ENCODE results near the gene LAMA3. TPM values are rescaled to one million over a fixed set of nuclear protein-coding genes. Genes with fewer than 3 reads are reported as not detected.

LAMA3 gene
- polyA plus RNA-seq, 1 of the 3 experiments (the other 2 are of a cell fraction), result 3.5 TPM

DNA sequence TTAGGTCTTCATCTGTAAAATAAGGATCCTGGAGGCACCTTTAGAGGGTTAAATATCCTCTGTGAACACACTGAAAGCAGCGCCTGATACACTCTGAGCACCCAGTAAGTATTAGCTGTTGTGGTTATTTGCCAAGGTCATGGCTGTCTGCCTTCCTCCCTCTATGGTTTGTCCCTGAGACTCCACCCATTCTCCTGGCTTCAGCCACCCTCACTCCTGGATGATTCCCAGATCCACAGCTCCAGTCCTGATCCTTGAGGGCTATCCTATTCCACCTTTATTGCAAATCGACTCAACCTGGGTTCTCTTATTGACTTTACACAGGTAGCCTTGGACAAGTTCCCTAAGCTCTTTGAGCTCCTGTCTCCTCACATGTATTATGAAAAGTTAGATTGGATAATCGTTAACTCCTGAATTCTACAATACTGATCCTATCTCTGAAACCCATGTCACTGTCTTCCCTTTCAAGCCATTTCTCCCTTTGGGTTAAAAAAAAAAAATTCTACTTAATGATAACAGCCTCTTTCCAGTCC, 162.3 kb downstream of the LAMA3 start:
- CTCF ChIA-PET, result interaction anchor here (0.5 kb wide), 1 partner anchor 55 kb away, joined by 3 read pairs; no protein-coding TSS in a partner anchor
- TF ChIP-seq FOXJ3 (CRISPR knock-in tag; IDR thresholded peaks at IDR 0.05), result no peak
- no peak for TF ChIP-seq MEF2A (IDR thresholded peaks at IDR 0.05; ENCODE audit: borderline replicate concordance, low read depth)
- no peak for TF ChIP-seq RCOR1 (IDR thresholded peaks at IDR 0.05; ENCODE audit: low read length)
- no peak for TF ChIP-seq JUND (IDR thresholded peaks at IDR 0.05)
- TF ChIP-seq SMC3 (IDR thresholded peaks at IDR 0.05; ENCODE audit: low read depth, low read length), result no peak
- TF ChIP-seq SIN3A (IDR thresholded peaks at IDR 0.05; ENCODE audit: borderline replicate concordance, low read depth, low read length), result no peak
- no peak for TF ChIP-seq ELF1 (IDR thresholded peaks at IDR 0.05)
- no peak for TF ChIP-seq RAD21 (IDR thresholded peaks at IDR 0.05; ENCODE audit: low read length)
- no peak for TF ChIP-seq NFIC (IDR thresholded peaks at IDR 0.05; ENCODE audit: borderline replicate concordance)
- TF ChIP-seq FOXM1 (IDR thresholded peaks at IDR 0.05; ENCODE audit: low read depth), result no peak
- TF ChIP-seq, protein P1, sequence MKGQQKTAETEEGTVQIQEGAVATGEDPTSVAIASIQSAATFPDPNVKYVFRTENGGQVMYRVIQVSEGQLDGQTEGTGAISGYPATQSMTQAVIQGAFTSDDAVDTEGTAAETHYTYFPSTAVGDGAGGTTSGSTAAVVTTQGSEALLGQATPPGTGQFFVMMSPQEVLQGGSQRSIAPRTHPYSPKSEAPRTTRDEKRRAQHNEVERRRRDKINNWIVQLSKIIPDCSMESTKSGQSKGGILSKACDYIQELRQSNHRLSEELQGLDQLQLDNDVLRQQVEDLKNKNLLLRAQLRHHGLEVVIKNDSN (IDR thresholded peaks at IDR 0.05; ENCODE audit: borderline replicate concordance, low read depth), result no peak
- TF ChIP-seq NRF1 (IDR thresholded peaks at IDR 0.05; ENCODE audit: low read depth, low read length), result no peak
- no peak overlapping the region for H3K9ac ChIP-seq
- WGBS (ENCODE audit: low lambda C conversion rate), result 91% methylated on average over 3 of the region's 3 CpGs
- no peaks in the 10 kb centered on the region for H3K36me3 ChIP-seq (replicated peaks in 1 of 2; ENCODE audit: control insufficient read depth in 1 of 2, insufficient read depth in 2 of 2, low read length in 1 of 2)
- POLR2A ChIA-PET, result no interaction called here
- no peak overlapping the region for H3K27ac ChIP-seq (ENCODE audit: low read depth in 2 of 2, low read length in 1 of 2)
- H3K9me3 ChIP-seq, result no peaks in the 10 kb centered on the region
- no peaks in the 10 kb centered on the region for H3K79me2 ChIP-seq (ENCODE audit: insufficient read depth)
- H2AFZ ChIP-seq (ENCODE audit: low read depth), result no peak overlapping the region
- peaks cover 3% of the 10 kb centered on the region for H3F3A ChIP-seq (replicated peaks; ENCODE audit: insufficient read depth)
- H3K9me2 ChIP-seq, result no peaks in the 10 kb centered on the region
- H3K27me3 ChIP-seq (ENCODE audit: insufficient read depth), result no peaks in the 10 kb centered on the region
- H3K4me2 ChIP-seq, result no peak overlapping the region
- H4K20me1 ChIP-seq (ENCODE audit: insufficient read depth), result no peaks in the 10 kb centered on the region
- no peak for DNase-seq
- H3K4me3 ChIP-seq (ENCODE audit: low read depth in 2 of 2, low read length in 1 of 2), result no peak overlapping the region
- peaks cover 0 to 4% of the 10 kb centered on the region in 2 experiments; a peak in 1 of 4 replicates for H3K4me1 ChIP-seq (ENCODE audit: control insufficient read depth in 1 of 2, insufficient read depth in 2 of 2, low read depth in 1 of 2, low read length in 1 of 2)

DNA sequence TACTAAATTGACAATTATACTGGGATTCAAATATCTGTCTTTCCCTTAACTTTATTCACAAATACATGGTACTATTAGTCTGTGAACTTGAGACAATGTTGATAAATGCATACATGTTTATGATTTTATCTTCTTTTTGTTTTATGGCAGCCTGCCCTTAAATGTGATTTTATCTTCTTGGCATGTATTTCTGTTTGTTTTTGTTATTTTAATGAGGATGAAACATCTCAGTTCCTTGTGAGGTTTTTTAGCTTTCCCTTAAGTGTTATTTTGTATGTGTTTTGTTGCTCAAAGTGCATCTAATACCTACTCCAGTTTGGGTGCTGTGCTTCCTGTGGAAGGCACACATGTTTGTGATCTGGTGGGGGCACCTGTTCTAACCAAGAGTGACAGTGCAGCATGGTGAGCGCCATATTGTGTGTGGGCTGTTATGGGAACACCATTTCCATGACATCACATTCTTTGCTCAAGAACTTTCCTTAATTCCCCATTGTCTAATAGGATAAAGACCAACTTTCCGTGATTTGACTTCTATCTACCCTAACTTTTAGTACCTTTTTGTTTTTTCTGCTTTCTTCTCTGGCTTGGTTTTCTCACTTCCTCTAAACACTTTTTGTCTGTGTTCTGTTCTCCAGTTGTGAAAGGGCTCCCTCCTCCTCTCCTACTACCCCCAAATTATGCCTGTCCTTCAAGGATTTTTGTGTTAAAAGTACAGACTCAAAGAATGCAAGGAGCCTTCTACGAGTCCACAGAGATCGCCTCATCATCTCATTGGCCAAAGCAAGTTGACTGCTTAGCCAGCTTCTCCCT, 163.2 kb downstream of the LAMA3 start:
- H4K20me1 ChIP-seq (ENCODE audit: insufficient read depth), result no peaks in the 10 kb centered on the region
- H3K9me3 ChIP-seq, result no peaks in the 10 kb centered on the region
- H3K4me3 ChIP-seq (ENCODE audit: low read depth in 2 of 2, low read length in 1 of 2), result no peak overlapping the region
- H3K4me2 ChIP-seq, result no peak overlapping the region
- no peaks in the 10 kb centered on the region for H3K27me3 ChIP-seq (ENCODE audit: insufficient read depth)
- H3K9me2 ChIP-seq, result no peaks in the 10 kb centered on the region
- DNase-seq, result no peak
- H3K27ac ChIP-seq (ENCODE audit: low read depth in 2 of 2, low read length in 1 of 2), result no peak overlapping the region
- H3K9ac ChIP-seq, result no peak overlapping the region
- no peaks in the 10 kb centered on the region for H3K36me3 ChIP-seq (replicated peaks in 1 of 2; ENCODE audit: control insufficient read depth in 1 of 2, insufficient read depth in 2 of 2, low read length in 1 of 2)
- CTCF ChIA-PET, result no interaction called here
- 92% methylated on average over 4 of the region's 4 CpGs for whole genome bisulfite sequencing (ENCODE audit: low lambda C conversion rate)
- no peak overlapping the region for H2AFZ ChIP-seq (ENCODE audit: low read depth)
- TF ChIP-seq, protein P2, sequence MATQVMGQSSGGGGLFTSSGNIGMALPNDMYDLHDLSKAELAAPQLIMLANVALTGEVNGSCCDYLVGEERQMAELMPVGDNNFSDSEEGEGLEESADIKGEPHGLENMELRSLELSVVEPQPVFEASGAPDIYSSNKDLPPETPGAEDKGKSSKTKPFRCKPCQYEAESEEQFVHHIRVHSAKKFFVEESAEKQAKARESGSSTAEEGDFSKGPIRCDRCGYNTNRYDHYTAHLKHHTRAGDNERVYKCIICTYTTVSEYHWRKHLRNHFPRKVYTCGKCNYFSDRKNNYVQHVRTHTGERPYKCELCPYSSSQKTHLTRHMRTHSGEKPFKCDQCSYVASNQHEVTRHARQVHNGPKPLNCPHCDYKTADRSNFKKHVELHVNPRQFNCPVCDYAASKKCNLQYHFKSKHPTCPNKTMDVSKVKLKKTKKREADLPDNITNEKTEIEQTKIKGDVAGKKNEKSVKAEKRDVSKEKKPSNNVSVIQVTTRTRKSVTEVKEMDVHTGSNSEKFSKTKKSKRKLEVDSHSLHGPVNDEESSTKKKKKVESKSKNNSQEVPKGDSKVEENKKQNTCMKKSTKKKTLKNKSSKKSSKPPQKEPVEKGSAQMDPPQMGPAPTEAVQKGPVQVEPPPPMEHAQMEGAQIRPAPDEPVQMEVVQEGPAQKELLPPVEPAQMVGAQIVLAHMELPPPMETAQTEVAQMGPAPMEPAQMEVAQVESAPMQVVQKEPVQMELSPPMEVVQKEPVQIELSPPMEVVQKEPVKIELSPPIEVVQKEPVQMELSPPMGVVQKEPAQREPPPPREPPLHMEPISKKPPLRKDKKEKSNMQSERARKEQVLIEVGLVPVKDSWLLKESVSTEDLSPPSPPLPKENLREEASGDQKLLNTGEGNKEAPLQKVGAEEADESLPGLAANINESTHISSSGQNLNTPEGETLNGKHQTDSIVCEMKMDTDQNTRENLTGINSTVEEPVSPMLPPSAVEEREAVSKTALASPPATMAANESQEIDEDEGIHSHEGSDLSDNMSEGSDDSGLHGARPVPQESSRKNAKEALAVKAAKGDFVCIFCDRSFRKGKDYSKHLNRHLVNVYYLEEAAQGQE (IDR thresholded peaks at IDR 0.05; ENCODE audit: low read depth, low read length), result no peak
- TF ChIP-seq FOXJ3 (CRISPR knock-in tag; IDR thresholded peaks at IDR 0.05), result no peak
- TF ChIP-seq RXRA (IDR thresholded peaks at IDR 0.05; ENCODE audit: borderline replicate concordance, low read depth), result no peak
- TF ChIP-seq, protein P3, sequence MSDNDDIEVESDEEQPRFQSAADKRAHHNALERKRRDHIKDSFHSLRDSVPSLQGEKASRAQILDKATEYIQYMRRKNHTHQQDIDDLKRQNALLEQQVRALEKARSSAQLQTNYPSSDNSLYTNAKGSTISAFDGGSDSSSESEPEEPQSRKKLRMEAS (IDR thresholded peaks at IDR 0.05; ENCODE audit: low read depth), result no peak
- POLR2A ChIA-PET, result no interaction called here
- no peaks in the 10 kb centered on the region for H3K79me2 ChIP-seq (ENCODE audit: insufficient read depth)
- peaks cover 3% of the 10 kb centered on the region for H3F3A ChIP-seq (replicated peaks; ENCODE audit: insufficient read depth)
- peaks cover 0 to 8% of the 10 kb centered on the region in 2 experiments; a peak in 1 of 4 replicates for H3K4me1 ChIP-seq (ENCODE audit: control insufficient read depth in 1 of 2, insufficient read depth in 2 of 2, low read depth in 1 of 2, low read length in 1 of 2)

All from SK-N-SH (cell line).